COLO829 (cell line): Measurements from ENCODE around the gene SLC6A11.

Experiments
- DNase-seq: peaks from one replicate; pipeline ENCODE4 v3.0.0; 2012; ENCODE audit warnings: low spot score

SLC6A11 gene

GRCh38 chr3:10930666-10931040, 114.6 kb downstream of the SLC6A11 start:
- no peak for DNase-seq

- no peak for DNase-seq
These were observed 116.6 kb downstream of the SLC6A11 start for GRCh38 chr3:10932596-10932995.

- DNase-seq = no peak
These were observed 117.0 kb downstream of the SLC6A11 start for GRCh38 chr3:10933021-10933420.

- DNase-seq = no peak
These were observed 117.4 kb downstream of the SLC6A11 start for GRCh38 chr3:10933470-10933804.

GRCh38 chr3:10933805-10934481, 117.9 kb downstream of the SLC6A11 start:
- no peak for DNase-seq

GRCh38 chr3:10935028-10935427, 119.0 kb downstream of the SLC6A11 start:
- no peak for DNase-seq

- DNase-seq = no peak
These were observed 120.0 kb downstream of the SLC6A11 start for GRCh38 chr3:10935846-10936631.

GRCh38 chr3:10936686-10937085, 120.7 kb downstream of the SLC6A11 start:
- DNase-seq = no peak

GRCh38 chr3:10937141-10937825, 121.3 kb downstream of the SLC6A11 start:
- DNase-seq = no peak

GRCh38 chr3:10939556-10939955, 123.5 kb downstream of the SLC6A11 start:
- DNase-seq = no peak

- DNase-seq = no peak
These were observed 124.1 kb downstream of the SLC6A11 start for GRCh38 chr3:10940106-10940505.

GRCh38 chr3:10941972-10942371, 125.9 kb downstream of the SLC6A11 start:
- DNase-seq = no peak

GRCh38 chr3:10942690-10943205, 126.7 kb downstream of the SLC6A11 start:
- DNase-seq = no peak

- no peak for DNase-seq
These were observed 128.8 kb downstream of the SLC6A11 start for GRCh38 chr3:10944866-10945265.

GRCh38 chr3:10945683-10946287, 129.8 kb downstream of the SLC6A11 start:
- DNase-seq = no peak

GRCh38 chr3:10946526-10946925, 130.5 kb downstream of the SLC6A11 start:
- no peak for DNase-seq

GRCh38 chr3:10948326-10948725, 132.3 kb downstream of the SLC6A11 start:
- no peak for DNase-seq

- DNase-seq = no peak
These were observed 133.2 kb downstream of the SLC6A11 start for GRCh38 chr3:10949197-10949596.

- no peak for DNase-seq
These were observed 134.7 kb downstream of the SLC6A11 start for GRCh38 chr3:10950476-10951294.

GRCh38 chr3:10951295-10951926, 135.4 kb downstream of the SLC6A11 start:
- DNase-seq = no peak

- DNase-seq = no peak
These were observed 136.5 kb downstream of the SLC6A11 start for GRCh38 chr3:10952525-10952924.
